HepG2 (cell line): ENCODE results near the gene STRADA. TPM values are rescaled to one million over a fixed set of nuclear protein-coding genes. Genes with fewer than 3 reads are reported as not detected.

ENCODE experiments used
- AGO2 ChIP-seq: fragments of 200-400 bp; formaldehyde crosslinking; optimal IDR thresholded peaks from 2 replicates; pipeline ENCODE3; 2017; ENCODE audit warnings: mild to moderate bottlenecking, low read depth, low read length, moderate library complexity
- ATRX ChIP-seq: sonication (generic); formaldehyde crosslinking; IDR thresholded peaks from 2 replicates; pipeline ENCODE4 v1.4.0; 2020; ENCODE audit warnings: missing genetic modification reagents, borderline replicate concordance
- CEBPB ChIP-seq: IDR thresholded peaks from 2 replicates; pipeline ENCODE4 v1.6.1; 2011; ENCODE audit warnings: low read depth, low read length, improper control_type of control experiment, borderline replicate concordance
- FOXA3 ChIP-seq: IDR thresholded peaks from 2 replicates; pipeline ENCODE4 v1.6.1; 2016; ENCODE audit warnings: missing genetic modification reagents, missing compliant biosample characterization
- KAT8 ChIP-seq: IDR thresholded peaks from 2 replicates; pipeline ENCODE4 v1.6.1; 2016; ENCODE audit warnings: missing genetic modification reagents, missing compliant biosample characterization
- NR1H2 ChIP-seq: sonication (generic); formaldehyde crosslinking; IDR thresholded peaks from 2 replicates; pipeline ENCODE4 v1.8.1; 2022; ENCODE audit warnings: low read depth, missing genetic modification reagents, borderline replicate concordance
- NR2F1 ChIP-seq, 2 experiments: fragments of 450-650 bp in 1 of 2; formaldehyde crosslinking in 1 of 2; IDR thresholded peaks; 2 replicates each; pipeline versions ENCODE4 v1.5.0 to v1.6.1; 2016 to 2020; ENCODE audit warnings: mild to moderate bottlenecking in 1 of 2, missing compliant biosample characterization in 1 of 2, missing genetic modification reagents in 1 of 2, moderate library complexity in 1 of 2
- NRL ChIP-seq: sonication (generic); formaldehyde crosslinking; IDR thresholded peaks from 2 replicates; pipeline ENCODE4 v1.5.0; 2020; ENCODE audit warnings: missing genetic modification reagents, mild to moderate bottlenecking, moderate library complexity, borderline replicate concordance
- RARA ChIP-seq: IDR thresholded peaks from 2 replicates; pipeline ENCODE4 v1.6.1; 2016; ENCODE audit warnings: missing genetic modification reagents, missing compliant biosample characterization
- RBM39 ChIP-seq: fragments of 200-400 bp; formaldehyde crosslinking; IDR thresholded peaks from one replicate; pipeline ENCODE4 v1.6.1; 2018; ENCODE audit warnings: antibody characterized with exemption, mild to moderate bottlenecking, low read depth, low read length; ENCODE audit not compliant: poor library complexity, severe bottlenecking
- SAP130 ChIP-seq: IDR thresholded peaks from 2 replicates; pipeline ENCODE4 v1.6.1; 2016; ENCODE audit warnings: low read depth
- SMC3 ChIP-seq: IDR thresholded peaks from 2 replicates; pipeline ENCODE4 v1.6.1; 2011; ENCODE audit warnings: low read length, improper control_type of control experiment
- SNAI1 ChIP-seq: sonication (generic); formaldehyde crosslinking; IDR thresholded peaks from 2 replicates; pipeline ENCODE4 v1.5.0; 2020; ENCODE audit warnings: mild to moderate bottlenecking, missing genetic modification reagents, borderline replicate concordance
- SP140L ChIP-seq: sonication (generic); formaldehyde crosslinking; IDR thresholded peaks from 2 replicates; pipeline ENCODE4 v1.4.0; 2020; ENCODE audit warnings: missing genetic modification reagents, borderline replicate concordance
- SP5 ChIP-seq: IDR thresholded peaks from 2 replicates; pipeline ENCODE4 v1.6.1; 2016; ENCODE audit warnings: low read depth, borderline replicate concordance
- XRCC5 ChIP-seq: fragments of 200-400 bp; formaldehyde crosslinking; optimal IDR thresholded peaks from 2 replicates; pipeline ENCODE3; 2017; ENCODE audit warnings: mild to moderate bottlenecking, low read length
- ZFY ChIP-seq: sonication (generic); formaldehyde crosslinking; IDR thresholded peaks from 2 replicates; pipeline ENCODE4 v1.4.0; 2020; ENCODE audit warnings: missing genetic modification reagents
- ZIK1 ChIP-seq: sonication (generic); formaldehyde crosslinking; IDR thresholded peaks from 2 replicates; pipeline ENCODE4 v1.5.0; 2020; ENCODE audit warnings: mild to moderate bottlenecking, low read depth, missing genetic modification reagents, borderline replicate concordance
- ZNF530 ChIP-seq: sonication (generic); formaldehyde crosslinking; IDR thresholded peaks from 2 replicates; pipeline ENCODE4 v1.5.0; 2020; ENCODE audit warnings: low read depth, mild to moderate bottlenecking, missing genetic modification reagents
- ZNF607 ChIP-seq: sonication (generic); formaldehyde crosslinking; IDR thresholded peaks from 2 replicates; pipeline ENCODE4 v1.5.1; 2020; ENCODE audit warnings: missing genetic modification reagents, mild to moderate bottlenecking, borderline replicate concordance
- ZNF703 ChIP-seq: sonication (generic); formaldehyde crosslinking; IDR thresholded peaks from 2 replicates; pipeline ENCODE4 v1.5.1; 2020; ENCODE audit warnings: missing genetic modification reagents, mild to moderate bottlenecking, moderate library complexity, borderline replicate concordance
- ZNF772 ChIP-seq: sonication (generic); formaldehyde crosslinking; IDR thresholded peaks from 2 replicates; pipeline ENCODE4 v1.5.0; 2020; ENCODE audit warnings: mild to moderate bottlenecking, missing genetic modification reagents
- ZNF891 ChIP-seq: sonication (generic); formaldehyde crosslinking; IDR thresholded peaks from 2 replicates; pipeline ENCODE4 v1.5.0; 2020; ENCODE audit warnings: mild to moderate bottlenecking, missing genetic modification reagents
- polyA plus RNA-seq, 8 experiments: library from polyadenylated mRNA; depleted of rRNA in 3 of 8; stranded (reverse) in 7 of 8; unstranded in 1 of 8; fragments of >200 nt; fragmentation: Illumina TruSeq in 4 of 8; extraction: Trizol in 4 of 8; gene quantifications; 2 replicates each; pipeline versions ENCODE4 v1.2.1 to v1.2.3, GENCODE V29; 2011 to 2016; ENCODE audit warnings: low read depth in 4 of 8, missing spikeins in 1 of 8, mixed read lengths in 1 of 8; ENCODE audit not compliant: insufficient read depth in 1 of 8
- total RNA-seq, 5 experiments: library from RNA; depleted of rRNA; stranded (reverse); fragments of >200 nt; fragmentation: Illumina TruSeq; extraction: Trizol; gene quantifications; 2 replicates each; pipeline ENCODE4 v1.2.3, GENCODE V29; 2016; ENCODE audit warnings: low read depth in 1 of 5
- TF ChIP-seq, protein P1 (sequence below): sonication (generic); formaldehyde crosslinking; IDR thresholded peaks from 2 replicates; pipeline ENCODE4 v1.4.0; 2020; ENCODE audit warnings: mild to moderate bottlenecking, low read depth, missing genetic modification reagents
- TF ChIP-seq, protein P2 (sequence below): sonication (generic); formaldehyde crosslinking; IDR thresholded peaks from 2 replicates; pipeline ENCODE4 v1.5.0; 2020; ENCODE audit warnings: missing genetic modification reagents, mild to moderate bottlenecking, borderline replicate concordance
- TF ChIP-seq, protein P3 (sequence below): sonication (generic); formaldehyde crosslinking; IDR thresholded peaks from 2 replicates; pipeline ENCODE4 v1.5.0; 2020; ENCODE audit warnings: missing genetic modification reagents

STRADA gene
- total and polyA plus RNA-seq, 2 of the 13 experiments (the other 11 are each of a cell fraction or from before 2014, with no cell fraction given), result 17.6 to 17.9 TPM

DNA sequence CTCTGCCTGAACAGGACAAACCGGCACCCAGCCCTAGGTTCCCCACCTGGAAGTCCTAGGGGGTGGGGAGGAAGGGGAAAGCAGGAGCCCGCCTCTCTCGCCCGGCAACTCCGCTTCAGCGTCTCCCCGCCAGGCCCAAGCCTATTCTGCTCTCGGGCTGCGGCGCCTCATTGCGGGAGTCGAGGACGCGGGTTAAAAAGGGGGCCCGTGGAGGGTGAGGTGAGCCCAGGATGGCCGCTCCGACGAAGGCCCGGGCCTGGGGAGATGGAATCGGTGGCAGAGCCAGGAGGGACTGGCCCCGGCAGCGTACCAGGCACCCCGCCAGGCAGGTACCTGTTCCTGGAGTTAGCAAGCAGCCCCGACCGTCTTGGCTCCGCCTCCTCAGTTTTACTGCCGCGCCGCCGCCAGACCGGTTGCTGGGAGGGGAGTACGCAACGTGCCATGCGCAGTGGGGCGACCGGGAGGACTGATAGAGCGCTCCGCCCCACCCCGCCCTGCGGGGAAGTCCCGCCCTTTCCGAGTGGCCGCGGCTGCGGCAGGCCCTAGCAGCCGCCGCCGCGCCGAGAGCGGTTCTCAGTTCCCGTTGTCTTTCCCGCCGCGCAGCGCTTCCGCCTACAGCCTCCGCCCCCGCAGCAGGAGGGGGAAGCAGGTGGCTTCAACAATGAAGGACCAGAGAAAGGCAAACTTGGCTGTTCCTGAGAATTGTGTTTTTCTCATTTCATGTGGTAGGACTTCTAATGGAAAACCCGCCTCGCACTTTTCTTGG is at the start of gene STRADA (continued):
- TF ChIP-seq ZNF530 (CRISPR knock-in tag) (no peak), ZNF891 (CRISPR knock-in tag) (peak; percentile 98), AGO2 (peak; percentile 84), FOXA3 (CRISPR knock-in tag) (peak; percentile 16; the same call in 1 of the 2 replicates), ZNF703 (CRISPR knock-in tag) (peak; percentile 82; the same call in 1 of the 2 replicates), ZNF607 (CRISPR knock-in tag) (peak; percentile 91), SP5 (CRISPR knock-in tag) (peak; percentile 79), SAP130 (peak; percentile 93), XRCC5 (peak; percentile 71), NRL (peak; percentile 85; the same call in 1 of the 2 replicates), ATRX (CRISPR knock-in tag) (no peak), SMC3 (no peak), KAT8 (CRISPR knock-in tag) (peak; percentile 81), RARA (CRISPR knock-in tag) (no peak; the same call in none of the 2 replicates), SNAI1 (CRISPR knock-in tag) (no peak), NR2F1 (CRISPR knock-in tag; IDR thresholded peaks at IDR 0.05) (no peak; a peak in 1 of 4 replicates), ZFY (peak; percentile 96), CEBPB (0 out of 2 replicates have a peak, but pooled peaks have one; percentile 48), RBM39 (peak; percentile 83), ZIK1 (peak; percentile 45), ZNF772 (CRISPR knock-in tag) (peak; percentile 79), SP140L (CRISPR knock-in tag) (no peak; the same call in 1 of the 2 replicates), NR1H2 (CRISPR knock-in tag) (no peak)
- TF ChIP-seq, protein P1, sequence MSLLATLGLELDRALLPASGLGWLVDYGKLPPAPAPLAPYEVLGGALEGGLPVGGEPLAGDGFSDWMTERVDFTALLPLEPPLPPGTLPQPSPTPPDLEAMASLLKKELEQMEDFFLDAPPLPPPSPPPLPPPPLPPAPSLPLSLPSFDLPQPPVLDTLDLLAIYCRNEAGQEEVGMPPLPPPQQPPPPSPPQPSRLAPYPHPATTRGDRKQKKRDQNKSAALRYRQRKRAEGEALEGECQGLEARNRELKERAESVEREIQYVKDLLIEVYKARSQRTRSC (CRISPR knock-in tag), result no peak
- TF ChIP-seq, protein P2, sequence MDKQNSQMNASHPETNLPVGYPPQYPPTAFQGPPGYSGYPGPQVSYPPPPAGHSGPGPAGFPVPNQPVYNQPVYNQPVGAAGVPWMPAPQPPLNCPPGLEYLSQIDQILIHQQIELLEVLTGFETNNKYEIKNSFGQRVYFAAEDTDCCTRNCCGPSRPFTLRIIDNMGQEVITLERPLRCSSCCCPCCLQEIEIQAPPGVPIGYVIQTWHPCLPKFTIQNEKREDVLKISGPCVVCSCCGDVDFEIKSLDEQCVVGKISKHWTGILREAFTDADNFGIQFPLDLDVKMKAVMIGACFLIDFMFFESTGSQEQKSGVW, result no peak
- TF ChIP-seq, protein P3, sequence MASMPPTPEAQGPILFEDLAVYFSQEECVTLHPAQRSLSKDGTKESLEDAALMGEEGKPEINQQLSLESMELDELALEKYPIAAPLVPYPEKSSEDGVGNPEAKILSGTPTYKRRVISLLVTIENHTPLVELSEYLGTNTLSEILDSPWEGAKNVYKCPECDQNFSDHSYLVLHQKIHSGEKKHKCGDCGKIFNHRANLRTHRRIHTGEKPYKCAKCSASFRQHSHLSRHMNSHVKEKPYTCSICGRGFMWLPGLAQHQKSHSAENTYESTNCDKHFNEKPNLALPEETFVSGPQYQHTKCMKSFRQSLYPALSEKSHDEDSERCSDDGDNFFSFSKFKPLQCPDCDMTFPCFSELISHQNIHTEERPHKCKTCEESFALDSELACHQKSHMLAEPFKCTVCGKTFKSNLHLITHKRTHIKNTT (CRISPR knock-in tag), result no peak
